ENCODE data around the gene STYXL2. TPM values are rescaled to one million over a fixed set of nuclear protein-coding genes. Genes with fewer than 3 reads are reported as not detected.

The STYXL2 gene
- total and polyA plus RNA-seq, 9 of the 15 experiments (the other 6 are each of a cell fraction or from before 2014, with no cell fraction given): not detected

DNA sequence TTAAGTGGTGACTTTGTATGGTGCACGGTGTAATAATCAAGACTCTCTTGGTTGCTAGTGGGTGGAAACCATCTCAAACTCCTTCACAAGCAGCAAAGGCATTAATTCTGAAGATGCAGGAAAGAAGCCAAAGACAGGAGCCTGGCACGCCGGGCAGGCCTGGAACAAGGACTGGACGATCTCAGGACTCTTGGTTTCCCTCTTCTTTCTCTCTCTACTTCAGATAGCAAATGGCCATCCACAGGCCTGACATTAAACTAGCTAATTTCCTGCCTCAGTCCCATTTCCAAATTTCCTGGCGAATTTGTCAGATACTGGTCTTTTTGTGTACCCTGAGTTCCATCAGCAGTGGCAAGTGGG is 28.2 kb downstream of the STYXL2 start:
- Histone ChIP-seq H3K79me2 (ENCODE audit: control insufficient read depth, insufficient read depth, low read length) (no peaks in the 10 kb centered on the region), H3K36me3 (ENCODE audit: control insufficient read depth, insufficient read depth, low read length) (no peaks in the 10 kb centered on the region), H3K4me3 (no peak overlapping the region), H3K9ac (ENCODE audit: insufficient read depth in 1 of 2, low read depth in 2 of 2, low read length in 2 of 2) (no peak overlapping the region), H3K4me1 (replicated peaks in 1 of 2; ENCODE audit: control insufficient read depth in 2 of 2, insufficient read depth in 2 of 2, low read length in 2 of 2) (peaks cover 0 to 16% of the 10 kb centered on the region in 2 experiments; a peak in 3 of 5 replicates), H3K27me3 (ENCODE audit: control insufficient read depth in 2 of 2, insufficient read depth in 2 of 2, low read length in 2 of 2) (peaks cover 54 to 78% of the 10 kb centered on the region in 2 experiments), H3K9me3 (replicated peaks; ENCODE audit: control insufficient read depth, insufficient read depth, low read depth, low read length) (no peaks in the 10 kb centered on the region), H4K20me1 (replicated peaks; ENCODE audit: control insufficient read depth, insufficient read depth, low read length) (no peaks in the 10 kb centered on the region), H2AFZ (ENCODE audit: low read depth, low read length) (no peak overlapping the region), H3K27ac (ENCODE audit: extremely low read depth, low read depth, low read length) (no peak overlapping the region), H3K4me2 (ENCODE audit: insufficient read depth, low read length) (no peak overlapping the region), H3K9me1 (ENCODE audit: control insufficient read depth, insufficient read depth, low read length) (peaks cover 4% of the 10 kb centered on the region)
- no peak for FAIRE-seq
- in situ Hi-C loops (cut with MboI): no loop called here
- 4% methylated on average over 5 of the region's 5 CpGs for WGBS (ENCODE audit: insufficient coverage, low coverage, missing lambda C conversion rate)
- ChIA-PET CTCF (ENCODE audit: low intra/inter-chr PET ratio) (no interaction called here), POLR2A (no interaction called here)
- no TSS peak for BruUV-seq (replicated peaks)
- ATAC-seq: no peak
- intact Hi-C loops (cut with micrococcal nuclease): no loop called here
- no peak for DNase-seq (ENCODE audit: extremely low read depth in 1 of 4, low spot score in 3 of 4)
- no peak for TF ChIP-seq CHCHD3 (CRISPR knock-in tag; IDR thresholded peaks at IDR 0.05)
- TF ChIP-seq BCOR (IDR thresholded peaks at IDR 0.05): no peak
- TF ChIP-seq, protein P1, sequence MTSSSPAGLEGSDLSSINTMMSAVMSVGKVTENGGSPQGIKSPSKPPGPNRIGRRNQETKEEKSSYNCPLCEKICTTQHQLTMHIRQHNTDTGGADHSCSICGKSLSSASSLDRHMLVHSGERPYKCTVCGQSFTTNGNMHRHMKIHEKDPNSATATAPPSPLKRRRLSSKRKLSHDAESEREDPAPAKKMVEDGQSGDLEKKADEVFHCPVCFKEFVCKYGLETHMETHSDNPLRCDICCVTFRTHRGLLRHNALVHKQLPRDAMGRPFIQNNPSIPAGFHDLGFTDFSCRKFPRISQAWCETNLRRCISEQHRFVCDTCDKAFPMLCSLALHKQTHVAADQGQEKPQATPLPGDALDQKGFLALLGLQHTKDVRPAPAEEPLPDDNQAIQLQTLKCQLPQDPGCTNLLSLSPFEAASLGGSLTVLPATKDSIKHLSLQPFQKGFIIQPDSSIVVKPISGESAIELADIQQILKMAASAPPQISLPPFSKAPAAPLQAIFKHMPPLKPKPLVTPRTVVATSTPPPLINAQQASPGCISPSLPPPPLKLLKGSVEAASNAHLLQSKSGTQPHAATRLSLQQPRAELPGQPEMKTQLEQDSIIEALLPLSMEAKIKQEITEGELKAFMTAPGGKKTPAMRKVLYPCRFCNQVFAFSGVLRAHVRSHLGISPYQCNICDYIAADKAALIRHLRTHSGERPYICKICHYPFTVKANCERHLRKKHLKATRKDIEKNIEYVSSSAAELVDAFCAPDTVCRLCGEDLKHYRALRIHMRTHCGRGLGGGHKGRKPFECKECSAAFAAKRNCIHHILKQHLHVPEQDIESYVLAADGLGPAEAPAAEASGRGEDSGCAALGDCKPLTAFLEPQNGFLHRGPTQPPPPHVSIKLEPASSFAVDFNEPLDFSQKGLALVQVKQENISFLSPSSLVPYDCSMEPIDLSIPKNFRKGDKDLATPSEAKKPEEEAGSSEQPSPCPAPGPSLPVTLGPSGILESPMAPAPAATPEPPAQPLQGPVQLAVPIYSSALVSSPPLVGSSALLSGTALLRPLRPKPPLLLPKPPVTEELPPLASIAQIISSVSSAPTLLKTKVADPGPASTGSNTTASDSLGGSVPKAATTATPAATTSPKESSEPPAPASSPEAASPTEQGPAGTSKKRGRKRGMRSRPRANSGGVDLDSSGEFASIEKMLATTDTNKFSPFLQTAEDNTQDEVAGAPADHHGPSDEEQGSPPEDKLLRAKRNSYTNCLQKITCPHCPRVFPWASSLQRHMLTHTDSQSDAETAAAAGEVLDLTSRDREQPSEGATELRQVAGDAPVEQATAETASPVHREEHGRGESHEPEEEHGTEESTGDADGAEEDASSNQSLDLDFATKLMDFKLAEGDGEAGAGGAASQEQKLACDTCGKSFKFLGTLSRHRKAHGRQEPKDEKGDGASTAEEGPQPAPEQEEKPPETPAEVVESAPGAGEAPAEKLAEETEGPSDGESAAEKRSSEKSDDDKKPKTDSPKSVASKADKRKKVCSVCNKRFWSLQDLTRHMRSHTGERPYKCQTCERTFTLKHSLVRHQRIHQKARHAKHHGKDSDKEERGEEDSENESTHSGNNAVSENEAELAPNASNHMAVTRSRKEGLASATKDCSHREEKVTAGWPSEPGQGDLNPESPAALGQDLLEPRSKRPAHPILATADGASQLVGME (CRISPR knock-in tag; IDR thresholded peaks at IDR 0.05): no peak
- TF ChIP-seq, protein P2, sequence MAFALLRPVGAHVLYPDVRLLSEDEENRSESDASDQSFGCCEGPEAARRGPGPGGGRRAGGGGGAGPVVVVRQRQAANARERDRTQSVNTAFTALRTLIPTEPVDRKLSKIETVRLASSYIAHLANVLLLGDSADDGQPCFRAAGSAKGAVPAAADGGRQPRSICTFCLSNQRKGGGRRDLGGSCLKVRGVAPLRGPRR (CRISPR knock-in tag; IDR thresholded peaks at IDR 0.05): no peak
- TF ChIP-seq, protein P3, sequence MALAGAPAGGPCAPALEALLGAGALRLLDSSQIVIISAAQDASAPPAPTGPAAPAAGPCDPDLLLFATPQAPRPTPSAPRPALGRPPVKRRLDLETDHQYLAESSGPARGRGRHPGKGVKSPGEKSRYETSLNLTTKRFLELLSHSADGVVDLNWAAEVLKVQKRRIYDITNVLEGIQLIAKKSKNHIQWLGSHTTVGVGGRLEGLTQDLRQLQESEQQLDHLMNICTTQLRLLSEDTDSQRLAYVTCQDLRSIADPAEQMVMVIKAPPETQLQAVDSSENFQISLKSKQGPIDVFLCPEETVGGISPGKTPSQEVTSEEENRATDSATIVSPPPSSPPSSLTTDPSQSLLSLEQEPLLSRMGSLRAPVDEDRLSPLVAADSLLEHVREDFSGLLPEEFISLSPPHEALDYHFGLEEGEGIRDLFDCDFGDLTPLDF (CRISPR knock-in tag; IDR thresholded peaks at IDR 0.05): no peak
- TF ChIP-seq SAFB2 (IDR thresholded peaks at IDR 0.05; ENCODE audit: borderline replicate concordance, low read depth, low read length, severe bottlenecking): no peak
- TF ChIP-seq, protein P4, sequence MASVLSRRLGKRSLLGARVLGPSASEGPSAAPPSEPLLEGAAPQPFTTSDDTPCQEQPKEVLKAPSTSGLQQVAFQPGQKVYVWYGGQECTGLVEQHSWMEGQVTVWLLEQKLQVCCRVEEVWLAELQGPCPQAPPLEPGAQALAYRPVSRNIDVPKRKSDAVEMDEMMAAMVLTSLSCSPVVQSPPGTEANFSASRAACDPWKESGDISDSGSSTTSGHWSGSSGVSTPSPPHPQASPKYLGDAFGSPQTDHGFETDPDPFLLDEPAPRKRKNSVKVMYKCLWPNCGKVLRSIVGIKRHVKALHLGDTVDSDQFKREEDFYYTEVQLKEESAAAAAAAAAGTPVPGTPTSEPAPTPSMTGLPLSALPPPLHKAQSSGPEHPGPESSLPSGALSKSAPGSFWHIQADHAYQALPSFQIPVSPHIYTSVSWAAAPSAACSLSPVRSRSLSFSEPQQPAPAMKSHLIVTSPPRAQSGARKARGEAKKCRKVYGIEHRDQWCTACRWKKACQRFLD (CRISPR knock-in tag; IDR thresholded peaks at IDR 0.05): no peak
- no peak for TF ChIP-seq SRSF7 (optimal IDR thresholded peaks at IDR 0.05; ENCODE audit: low read depth, low read length)
- no peak for TF ChIP-seq TCF7L2 (IDR thresholded peaks at IDR 0.05; ENCODE audit: low read depth, low read length)
- TF ChIP-seq JUN (IDR thresholded peaks at IDR 0.05; ENCODE audit: borderline replicate concordance, low read depth, low read length): no peak
- no peak for TF ChIP-seq JUN (CRISPR knock-in tag; IDR thresholded peaks at IDR 0.05; ENCODE audit: borderline replicate concordance)
- TF ChIP-seq BDP1 (IDR thresholded peaks at IDR 0.05; ENCODE audit: insufficient read depth, insufficient read length): no peak
- TF ChIP-seq HLTF (IDR thresholded peaks at IDR 0.05): no peak
- no peak for TF ChIP-seq RBM39 (optimal IDR thresholded peaks at IDR 0.05; ENCODE audit: low read depth, low read length)
